Stomach (tissue), 9 donors: ENCODE data around the gene NRM. TPM values are rescaled to one million over a fixed set of nuclear protein-coding genes. Genes with fewer than 3 reads are reported as not detected.
"Not testable (repeated sequence)": the region's sequence is repeated elsewhere in the genome, so short reads cannot be mapped to it uniquely, and the experiment has no call there.

Experiments used
- DNase-seq, 2 donors: peaks; one replicate each; pipeline versions ENCODE4 v3.0.0 to v3.0.0-alpha.2; 2013 to 2019
- H3K27ac ChIP-seq, 5 donors: fragments of 200-600 bp in 4 of 5; sonication (generic) in 4 of 5; one replicate each; pipeline ENCODE4 v1.5.1; 2013 to 2019; ENCODE audit warnings: mild to moderate bottlenecking in 1 of 5, moderate library complexity in 1 of 5
- H3K27me3 ChIP-seq, 3 donors: fragments of 200-600 bp; sonication (generic); one replicate each; pipeline ENCODE4 v1.5.1; 2017 to 2019; ENCODE audit warnings: mixed run types in 1 of 3
- H3K36me3 ChIP-seq, 4 donors: fragments of 200-600 bp; sonication (generic); 1 replicate in 3 of 4; 2 replicates in 1 of 4; pipeline ENCODE4 v1.5.1; 2016 to 2019
- H3K4me1 ChIP-seq, 4 donors: fragments of 200-600 bp; sonication (generic); one replicate each; pipeline ENCODE4 v1.5.1; 2016 to 2019
- H3K4me3 ChIP-seq, 4 donors: fragments of 200-600 bp; sonication (generic) in 3 of 4; one replicate each; pipeline ENCODE4 v1.5.1; 2016 to 2019; ENCODE audit warnings: mild to moderate bottlenecking in 1 of 4
- H3K9me3 ChIP-seq, 4 donors: fragments of 200-600 bp; sonication (generic); one replicate each; pipeline ENCODE4 v1.5.1; 2016 to 2019
- EP300 ChIP-seq: sonication (generic); formaldehyde crosslinking; IDR thresholded peaks from one replicate; pipeline ENCODE4 v1.6.1; 2017; ENCODE audit warnings: antibody characterized with exemption
- POLR2A ChIP-seq, 4 donors: fragments of 450-650 bp; IDR thresholded peaks; one replicate each; pipeline ENCODE4 v1.6.1; 2016; ENCODE audit warnings: antibody characterized with exemption in 4 of 4, control low read depth in 2 of 4, mild to moderate bottlenecking in 1 of 4, moderate library complexity in 1 of 4
- POLR2AphosphoS5 ChIP-seq, 3 donors: sonication (generic); formaldehyde crosslinking; IDR thresholded peaks; one replicate each; pipeline ENCODE4 v1.6.1; 2016; ENCODE audit warnings: antibody characterized with exemption in 3 of 3
- WGBS, 5 donors: extraction: QIAGEN DNeasy Blood & Tissue Kit in 3 of 5; methylation state at CpG; one replicate each; pipeline versions ENCODE4 v1.1.5 to v1.1.7; 2013 to 2018; 5-methylcytosine and 5-hydroxymethylcytosine counted together
- intact Hi-C: fragments of 100-400 bp; cut with DNase I; formaldehyde crosslinking; loops from one replicate; pipeline ENCODE4 v1.15.1; 2023; ENCODE audit warnings: low total_unique reads
- polyA plus RNA-seq, 3 donors: library from polyadenylated mRNA; stranded (reverse); fragments of 200-250 nt; gene quantifications; one replicate each; pipeline ENCODE4 v1.2.3, GENCODE V29; 2013
- total RNA-seq, 5 donors: library from RNA; depleted of rRNA; stranded (reverse); fragments of >200 nt; gene quantifications; one replicate each; pipeline versions ENCODE4 v1.1.0 to v1.2.3, GENCODE V29; 2014 to 2016
- TF ChIP-seq, protein P1 (sequence below), 7 experiments: fragments of 450-650 bp in 4 of 7; fragments of 200-600 bp in 3 of 7; sonication (generic) in 3 of 7; IDR thresholded peaks; one replicate each; pipeline ENCODE4 v1.5.1; 2016 to 2019; ENCODE audit warnings: antibody characterized with exemption in 7 of 7, control low read depth in 2 of 7, mild to moderate bottlenecking in 1 of 7
- donor health status: healthy with polysubstance abuse.
- donor health status: Bipolar disorder and iron deficiency.
- donor health status: healthy.

Gene NRM
- total and polyA plus RNA-seq, 8 donors: 0.92 to 15.8 (median 3.6) TPM

DNA sequence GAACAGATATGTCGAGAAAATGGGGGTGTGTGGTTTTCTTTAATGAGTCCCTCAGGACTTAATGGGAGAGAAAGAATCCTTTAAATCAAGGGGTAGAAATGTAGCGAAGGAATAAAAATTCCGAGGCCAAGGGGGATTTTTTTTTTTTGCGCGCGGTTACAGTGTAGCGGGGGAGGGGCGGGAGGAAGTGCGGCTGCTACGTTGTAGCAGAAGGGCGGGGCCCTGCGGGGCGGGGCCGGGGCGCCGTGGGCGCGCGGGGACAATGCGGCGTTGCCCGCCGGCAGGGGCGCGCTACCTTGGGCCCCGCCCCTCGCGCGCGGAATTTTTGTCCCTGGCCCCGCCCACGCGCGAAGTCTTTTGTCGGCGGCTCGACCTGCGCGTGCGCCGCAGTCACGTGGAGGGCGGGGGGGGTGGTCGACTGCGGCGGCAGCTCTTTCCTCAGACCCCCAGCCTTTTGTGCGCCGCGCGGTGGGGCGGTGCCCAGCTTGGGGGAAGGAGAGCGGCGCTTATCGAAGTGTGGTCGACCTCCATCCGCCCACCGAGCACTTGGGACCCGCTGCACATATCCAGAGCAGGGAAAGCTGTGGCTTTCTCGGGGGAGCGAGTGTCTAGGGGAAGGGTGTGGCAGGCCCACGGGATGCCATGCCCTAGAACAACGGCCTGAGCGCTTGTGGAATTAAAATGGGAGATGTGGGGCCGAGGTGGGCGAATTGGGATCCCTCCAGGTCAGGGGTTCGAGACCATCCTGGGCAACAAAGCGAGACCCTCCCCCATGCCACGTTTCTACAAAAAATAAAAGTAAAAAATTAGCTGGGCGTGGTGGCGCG is 30.6 kb upstream of the NRM start:
- TF ChIP-seq POLR2A (IDR thresholded peaks at IDR 0.05) (no peak), EP300 (no peak), POLR2AphosphoS5 (IDR thresholded peaks at IDR 0.05) (peak; percentile 34 to 77 (median 65))
- TF ChIP-seq, protein P1, sequence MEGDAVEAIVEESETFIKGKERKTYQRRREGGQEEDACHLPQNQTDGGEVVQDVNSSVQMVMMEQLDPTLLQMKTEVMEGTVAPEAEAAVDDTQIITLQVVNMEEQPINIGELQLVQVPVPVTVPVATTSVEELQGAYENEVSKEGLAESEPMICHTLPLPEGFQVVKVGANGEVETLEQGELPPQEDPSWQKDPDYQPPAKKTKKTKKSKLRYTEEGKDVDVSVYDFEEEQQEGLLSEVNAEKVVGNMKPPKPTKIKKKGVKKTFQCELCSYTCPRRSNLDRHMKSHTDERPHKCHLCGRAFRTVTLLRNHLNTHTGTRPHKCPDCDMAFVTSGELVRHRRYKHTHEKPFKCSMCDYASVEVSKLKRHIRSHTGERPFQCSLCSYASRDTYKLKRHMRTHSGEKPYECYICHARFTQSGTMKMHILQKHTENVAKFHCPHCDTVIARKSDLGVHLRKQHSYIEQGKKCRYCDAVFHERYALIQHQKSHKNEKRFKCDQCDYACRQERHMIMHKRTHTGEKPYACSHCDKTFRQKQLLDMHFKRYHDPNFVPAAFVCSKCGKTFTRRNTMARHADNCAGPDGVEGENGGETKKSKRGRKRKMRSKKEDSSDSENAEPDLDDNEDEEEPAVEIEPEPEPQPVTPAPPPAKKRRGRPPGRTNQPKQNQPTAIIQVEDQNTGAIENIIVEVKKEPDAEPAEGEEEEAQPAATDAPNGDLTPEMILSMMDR (IDR thresholded peaks at IDR 0.05): peak in 3 of 7 experiments; percentile 44 to 80 (median 51)
- intact Hi-C loops: no loop called here
- Histone ChIP-seq H3K4me3 (peak overlapping the region; percentile 72 to 90 (median 86)), H3K27me3 (no peaks in the 10 kb centered on the region), H3K9me3 (no peaks in the 10 kb centered on the region), H3K4me1 (peaks cover 29 to 74% (median 60%) of the 10 kb centered on the region in 4 donors), H3K36me3 (peaks cover 31 to 42% (median 40%) of the 10 kb centered on the region in 4 donors), H3K27ac (peak overlapping the region; percentile 93 to 99 (median 98))
- peak; percentile 94 to 98 for DNase-seq
- WGBS, 5 donors: 0 to 1% (median 1%) methylated on average over 43 to 71 of the region's 71 CpGs

DNA sequence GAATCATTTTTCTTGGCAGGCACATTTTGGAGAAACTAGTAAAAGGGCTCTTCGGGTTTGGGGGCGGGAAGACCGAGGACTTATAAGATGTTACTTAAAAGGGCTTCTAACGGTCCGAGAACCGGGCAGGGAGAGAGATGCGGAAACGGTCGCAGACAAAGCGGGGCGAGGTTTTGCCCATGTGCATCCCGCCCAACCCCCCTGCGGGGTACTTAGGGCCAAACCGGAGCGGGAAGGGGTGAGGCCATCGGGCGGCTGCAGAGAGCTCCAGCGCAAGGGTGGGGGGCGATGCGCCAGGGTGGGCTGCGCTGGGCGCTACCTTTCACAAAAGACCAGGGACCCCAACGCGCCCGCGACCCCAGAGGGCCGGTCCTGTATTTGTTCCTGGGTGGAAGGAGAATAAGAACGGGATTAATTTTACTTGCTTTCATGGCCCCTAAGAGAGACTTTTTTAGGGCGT is 30.0 kb upstream of the NRM start:
- Histone ChIP-seq H3K36me3 (peaks cover 31 to 36% (median 33%) of the 10 kb centered on the region in 4 donors), H3K27ac (peak overlapping the region; percentile 93 to 99 (median 98)), H3K9me3 (no peaks in the 10 kb centered on the region), H3K4me3 (peak overlapping the region; percentile 72 to 90 (median 86)), H3K4me1 (peaks cover 29 to 74% (median 64%) of the 10 kb centered on the region in 4 donors), H3K27me3 (no peaks in the 10 kb centered on the region)
- DNase-seq: peak; percentile 65 to 89
- TF ChIP-seq POLR2A (IDR thresholded peaks at IDR 0.05) (no peak), POLR2AphosphoS5 (IDR thresholded peaks at IDR 0.05) (peak in 2 of 3 donors; percentile 31 to 34)
- WGBS, 5 donors: 0 to 1% (median 0%) methylated on average over 26 to 29 of the region's 29 CpGs
- intact Hi-C loops: no loop called here

DNA sequence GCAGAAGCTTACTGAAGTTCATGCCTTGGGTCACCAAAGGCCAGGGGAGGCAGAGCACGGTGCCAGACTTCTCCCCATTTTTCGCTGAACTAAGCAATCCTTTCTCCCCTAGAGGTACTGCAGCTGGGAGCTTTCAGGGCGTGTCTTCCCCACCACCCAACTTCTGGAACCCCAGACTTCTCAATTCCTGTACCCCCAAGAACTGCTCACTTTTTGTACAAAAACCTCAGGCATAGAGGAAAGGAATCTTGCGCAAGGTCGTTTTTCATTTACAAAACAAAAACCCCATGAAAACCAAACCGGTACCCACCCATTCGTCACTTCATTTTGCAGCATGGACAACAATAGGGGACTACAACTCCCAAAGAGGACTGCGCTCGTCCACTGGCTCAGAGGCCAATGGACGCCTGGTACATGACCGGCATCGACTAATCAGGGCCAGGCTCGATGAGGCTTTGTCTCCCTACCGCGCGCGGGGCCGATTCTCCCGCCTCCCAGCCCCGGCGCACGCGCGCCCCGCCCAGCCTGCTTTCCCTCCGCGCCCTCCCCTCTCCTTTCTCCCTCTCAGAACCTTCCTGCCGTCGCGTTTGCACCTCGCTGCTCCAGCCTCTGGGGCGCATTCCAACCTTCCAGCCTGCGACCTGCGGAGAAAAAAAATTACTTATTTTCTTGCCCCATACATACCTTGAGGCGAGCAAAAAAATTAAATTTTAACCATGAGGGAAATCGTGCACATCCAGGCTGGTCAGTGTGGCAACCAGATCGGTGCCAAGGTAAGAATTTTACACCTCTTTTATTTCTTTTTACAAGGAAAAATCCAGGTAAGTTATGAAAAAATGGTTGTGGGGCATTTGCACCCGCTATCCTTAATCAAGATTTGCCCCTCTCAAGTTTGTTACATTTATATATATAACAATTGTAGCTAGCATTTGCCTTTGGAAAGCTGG is 29.3 kb upstream of the NRM start, which contains the start of gene TUBB:
TUBB (plus strand) TSS at position 562 of the 947 bp plus-strand sequence; CDS start at position 717, 155 bp downstream.
- TF ChIP-seq, protein P1 (IDR thresholded peaks at IDR 0.05): peak in 3 of 7 experiments; percentile 19 to 28 (median 19)
- TF ChIP-seq EP300 (no peak), POLR2AphosphoS5 (IDR thresholded peaks at IDR 0.05) (peak; percentile 74 to 97 (median 94)), POLR2A (IDR thresholded peaks at IDR 0.05) (peak in 2 of 4 donors; percentile 82 to 91)
- Histone ChIP-seq H3K4me3 (peak within 1 kb of the TSS; percentile 72 to 90 (median 86)), H3K4me1 (peaks cover 29 to 69% (median 61%) of the 10 kb centered on the region in 4 donors), H3K36me3 (peaks cover 26 to 33% (median 27%) of the 10 kb centered on the region in 4 donors), H3K9me3 (no peaks in the 10 kb centered on the region), H3K27me3 (no peaks in the 10 kb centered on the region), H3K27ac (peak within 1 kb of the TSS; percentile 93 to 99 (median 98))
- whole genome bisulfite sequencing, 5 donors: 0 to 1% (median 0%) methylated on average over 37 to 38 of the region's 38 CpGs
- peak; percentile 98 to 99 for DNase-seq
- intact Hi-C loops: no loop called here

DNA sequence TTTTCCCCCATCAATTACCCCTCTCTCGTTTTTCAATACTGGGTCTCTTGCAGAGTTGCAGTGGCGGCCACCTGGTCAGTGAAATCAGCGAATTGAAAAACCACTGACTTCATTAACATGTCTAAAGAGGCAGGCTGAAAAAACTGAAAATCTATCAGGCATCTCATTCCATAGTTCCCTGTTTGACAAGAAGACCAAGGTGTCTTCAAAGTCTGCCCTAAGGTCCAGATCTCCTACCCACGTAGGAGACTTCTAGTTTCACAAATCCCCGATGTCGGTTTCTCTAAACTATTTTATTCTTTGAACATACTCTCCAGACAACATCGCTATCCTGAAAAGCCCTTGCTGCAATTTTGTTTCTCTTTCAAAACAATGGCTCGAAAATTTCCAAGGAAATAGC is 28.6 kb upstream of the NRM start:
- H3K27ac ChIP-seq: peak overlapping the region; percentile 87 to 99 (median 98)
- TF ChIP-seq, protein P1 (IDR thresholded peaks at IDR 0.05): no peak
- TF ChIP-seq EP300 (no peak), POLR2AphosphoS5 (IDR thresholded peaks at IDR 0.05) (no peak), POLR2A (IDR thresholded peaks at IDR 0.05) (no peak)
- H3K36me3 ChIP-seq: peaks cover 20 to 33% (median 27%) of the 10 kb centered on the region in 4 donors
- DNase-seq: peak in 1 of 2 donors; percentile 33
- no peaks in the 10 kb centered on the region for H3K27me3 ChIP-seq
- intact Hi-C loops: no loop called here
- H3K4me3 ChIP-seq: peak overlapping the region; percentile 72 to 90 (median 86)
- 16 to 24% (median 20%) methylated on average over 8 of the region's 8 CpGs for WGBS, 5 donors
- H3K4me1 ChIP-seq: peaks cover 29 to 62% (median 58%) of the 10 kb centered on the region in 4 donors
- H3K9me3 ChIP-seq: no peaks in the 10 kb centered on the region

DNA sequence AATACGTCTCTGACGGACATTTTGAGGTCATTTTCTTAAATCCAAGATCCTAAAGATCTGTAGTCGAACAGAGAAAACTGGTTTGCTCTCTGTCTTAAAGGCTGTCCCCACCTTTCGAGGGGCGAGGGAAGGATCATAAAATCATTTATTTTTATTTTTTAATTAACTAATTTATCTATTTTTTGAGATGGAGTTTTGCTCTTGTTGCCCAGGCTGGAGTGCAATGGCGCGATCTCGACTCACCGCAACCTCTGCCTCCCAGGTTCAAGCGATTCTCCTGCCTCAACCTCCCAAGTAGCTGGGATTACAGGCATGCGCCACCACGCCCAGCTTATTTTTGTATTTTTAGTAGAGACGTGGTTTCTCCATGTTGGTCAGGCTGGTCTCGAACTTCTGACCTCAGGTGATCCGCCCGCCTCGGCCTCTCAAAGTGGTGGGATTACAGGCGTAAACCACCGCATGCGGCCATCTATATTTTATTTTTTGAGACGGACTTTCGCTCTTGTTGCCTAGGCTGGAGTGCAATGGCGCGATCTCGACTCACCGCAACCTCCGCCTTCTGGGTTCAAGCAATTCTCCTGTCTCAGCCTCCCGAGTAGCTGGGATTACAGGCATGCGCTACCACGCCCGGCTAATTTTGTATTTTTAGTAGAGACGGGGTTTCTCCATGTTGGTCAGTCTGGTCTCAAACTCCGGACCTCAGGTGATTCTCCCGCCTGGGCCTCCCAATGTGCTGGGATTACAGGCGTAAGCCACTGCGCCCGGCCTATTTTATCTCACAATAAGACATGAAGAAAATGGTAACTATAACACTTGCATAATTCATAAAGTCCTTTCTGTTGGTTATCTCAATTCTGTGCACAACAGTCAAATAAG is 27.3 kb upstream of the NRM start:
- Histone ChIP-seq H3K27ac (peak overlapping the region; percentile 77 to 98 (median 98)), H3K4me3 (peak overlapping the region; percentile 43 to 68 (median 58)), H3K36me3 (peaks cover 11 to 33% (median 27%) of the 10 kb centered on the region in 4 donors), H3K4me1 (peaks cover 29 to 50% (median 48%) of the 10 kb centered on the region in 4 donors)
- intact Hi-C loops, H3K9me3 ChIP-seq, H3K27me3 ChIP-seq, DNase-seq: not testable (repeated sequence)
- 72 to 76% (median 74%) methylated on average over 37 of the region's 37 CpGs for WGBS, 5 donors
